Measurements from ENCODE around the gene LRRK1.

- TF ChIP-seq POLR2A (IDR thresholded peaks at IDR 0.05) (no peak), CTCF (IDR thresholded peaks at IDR 0.05) (no peak)
These were observed 38.3 kb upstream of the LRRK1 start for GRCh38 chr15:100880897-100881242.

Measured in sigmoid colon (tissue), 3 donors.